Measurements from ENCODE around the gene MICU1. TPM values are rescaled to one million over a fixed set of nuclear protein-coding genes. Genes with fewer than 3 reads are reported as not detected.

The MICU1 gene
- total and polyA plus RNA-seq, 2 donors (not counting 3 experiments of a cell fraction or from before 2014, with no cell fraction given): 27.5 to 48.0 TPM

- intact Hi-C loops (cut with micrococcal nuclease): no loop called here
- DNase-seq (ENCODE audit: low read depth, low spot score) (no peak), FAIRE-seq (no peak)
- CTCF ChIA-PET: interaction anchor here (1.0 kb wide), 1 partner anchor 16 kb away, joined by 3 read pairs; no protein-coding TSS in a partner anchor
- Histone ChIP-seq H3K9me3 (replicated peaks; ENCODE audit: control insufficient read depth, insufficient read depth, low read length) (no peaks in the 10 kb centered on the region), H3K4me2 (ENCODE audit: insufficient read depth, low read length) (no peak overlapping the region), H3K4me3 (replicated peaks in 1 of 3; ENCODE audit: insufficient read depth in 1 of 3, low read depth in 1 of 3, low read length in 3 of 3) (no peak overlapping the region), H4K20me1 (replicated peaks; ENCODE audit: control insufficient read depth, extremely low read depth, insufficient read depth, low read length) (no peaks in the 10 kb centered on the region), H3K36me3 (ENCODE audit: control insufficient read depth in 2 of 2, extremely low read depth in 1 of 2, insufficient read depth in 2 of 2, low read length in 2 of 2) (no peaks in the 10 kb centered on the region), H3K27ac (ENCODE audit: insufficient read depth, low read depth, low read length) (no peak overlapping the region), H3K27me3 (ENCODE audit: control insufficient read depth in 2 of 2, insufficient read depth in 2 of 2, low read length in 2 of 2) (no peaks in the 10 kb centered on the region), H3K9ac (replicated peaks; ENCODE audit: extremely low read depth, insufficient read depth, low read length) (no peak overlapping the region), H2AFZ (ENCODE audit: low read depth, low read length) (no peak overlapping the region), H3K9me1 (replicated peaks; ENCODE audit: control insufficient read depth, extremely low read depth, insufficient read depth, low read length) (no peaks in the 10 kb centered on the region), H3K4me1 (ENCODE audit: control insufficient read depth, extremely low read depth, insufficient read depth, low read length) (no peaks in the 10 kb centered on the region), H3K79me2 (ENCODE audit: control insufficient read depth, insufficient read depth, low read length) (no peaks in the 10 kb centered on the region)
- dilution Hi-C loops (cut with MboI; ENCODE audit: extremely low pct_ligation_motif_present, low sequenced_read_pairs): no loop called here
- BruUV-seq (replicated peaks): no TSS peak
- TF ChIP-seq, protein P1, sequence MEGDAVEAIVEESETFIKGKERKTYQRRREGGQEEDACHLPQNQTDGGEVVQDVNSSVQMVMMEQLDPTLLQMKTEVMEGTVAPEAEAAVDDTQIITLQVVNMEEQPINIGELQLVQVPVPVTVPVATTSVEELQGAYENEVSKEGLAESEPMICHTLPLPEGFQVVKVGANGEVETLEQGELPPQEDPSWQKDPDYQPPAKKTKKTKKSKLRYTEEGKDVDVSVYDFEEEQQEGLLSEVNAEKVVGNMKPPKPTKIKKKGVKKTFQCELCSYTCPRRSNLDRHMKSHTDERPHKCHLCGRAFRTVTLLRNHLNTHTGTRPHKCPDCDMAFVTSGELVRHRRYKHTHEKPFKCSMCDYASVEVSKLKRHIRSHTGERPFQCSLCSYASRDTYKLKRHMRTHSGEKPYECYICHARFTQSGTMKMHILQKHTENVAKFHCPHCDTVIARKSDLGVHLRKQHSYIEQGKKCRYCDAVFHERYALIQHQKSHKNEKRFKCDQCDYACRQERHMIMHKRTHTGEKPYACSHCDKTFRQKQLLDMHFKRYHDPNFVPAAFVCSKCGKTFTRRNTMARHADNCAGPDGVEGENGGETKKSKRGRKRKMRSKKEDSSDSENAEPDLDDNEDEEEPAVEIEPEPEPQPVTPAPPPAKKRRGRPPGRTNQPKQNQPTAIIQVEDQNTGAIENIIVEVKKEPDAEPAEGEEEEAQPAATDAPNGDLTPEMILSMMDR (IDR thresholded peaks at IDR 0.05; ENCODE audit: extremely low read depth in 1 of 2, insufficient read depth in 1 of 2, low read depth in 1 of 2, low read length in 2 of 2): no peak
- TF ChIP-seq JUN (IDR thresholded peaks at IDR 0.05; ENCODE audit: borderline replicate concordance, insufficient read depth, insufficient read length, low read depth) (no peak), POLR2AphosphoS5 (IDR thresholded peaks at IDR 0.05; ENCODE audit: insufficient read depth, low read depth, low read length) (no peak), POLR2A (IDR thresholded peaks at IDR 0.05; ENCODE audit: low read depth, low read length) (no peak), MYC (IDR thresholded peaks at IDR 0.05; ENCODE audit: low read depth, low read length) (no peak), EZH2 (IDR thresholded peaks at IDR 0.05; ENCODE audit: borderline replicate concordance, low read depth, low read length, severe bottlenecking) (no peak), GATA2 (IDR thresholded peaks at IDR 0.05; ENCODE audit: insufficient read depth, insufficient read length, low read depth, low read length) (no peak)
- POLR2A ChIA-PET: no interaction called here
Measured at GRCh38 chr10:72653383-72654096, 27.7 kb upstream of the MICU1 start.

Data from endothelial cell of umbilical vein (primary cell).